Measurements from ENCODE around the gene PLA2G4C.
A peak's percentile ranks its signal among the peaks of the same experiment; 100 is the strongest.

The PLA2G4C gene

GRCh38 chr19:48051335-48052033 is 59.1 kb downstream of the PLA2G4C start:
- DNase-seq: no peak

GRCh38 chr19:48044561-48044960 is 66.1 kb downstream of the PLA2G4C start:
- no peak for DNase-seq

DNA sequence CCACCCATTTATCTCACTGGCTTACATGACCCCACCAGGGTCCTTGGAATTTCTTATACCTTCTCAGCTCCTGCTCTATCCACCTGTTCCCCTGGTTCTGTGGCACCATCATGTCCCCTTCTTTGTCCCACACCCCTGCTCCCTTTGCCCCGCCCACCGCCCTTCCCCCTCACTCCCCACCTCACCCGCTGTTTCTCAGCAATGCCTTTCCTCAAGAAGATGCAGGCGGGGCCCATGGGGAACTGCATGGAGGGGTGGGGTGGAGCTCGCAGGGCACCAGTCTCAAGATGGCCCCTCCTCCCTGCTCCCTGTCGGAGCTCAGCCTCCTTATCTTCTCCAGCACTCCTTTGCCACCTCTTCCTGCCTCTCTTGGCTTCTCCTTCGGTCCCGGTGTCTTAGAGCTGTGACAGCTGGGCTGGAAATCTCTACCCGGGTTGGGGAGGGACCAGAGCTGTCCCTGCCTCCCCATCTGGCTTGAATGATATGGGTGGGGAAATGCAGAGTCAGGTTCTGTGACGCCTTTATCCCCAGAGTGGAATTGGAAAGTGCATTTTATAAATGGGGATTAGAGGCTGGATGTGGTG is 66.8 kb downstream of the PLA2G4C start, which contains the start of gene CABP5:
Gene CABP5 (minus strand): TSS at position 405 of the 584 bp plus-strand sequence. CDS start 157 bp downstream, at position 248.
- DNase-seq: peak; percentile 14 to 23

DNA sequence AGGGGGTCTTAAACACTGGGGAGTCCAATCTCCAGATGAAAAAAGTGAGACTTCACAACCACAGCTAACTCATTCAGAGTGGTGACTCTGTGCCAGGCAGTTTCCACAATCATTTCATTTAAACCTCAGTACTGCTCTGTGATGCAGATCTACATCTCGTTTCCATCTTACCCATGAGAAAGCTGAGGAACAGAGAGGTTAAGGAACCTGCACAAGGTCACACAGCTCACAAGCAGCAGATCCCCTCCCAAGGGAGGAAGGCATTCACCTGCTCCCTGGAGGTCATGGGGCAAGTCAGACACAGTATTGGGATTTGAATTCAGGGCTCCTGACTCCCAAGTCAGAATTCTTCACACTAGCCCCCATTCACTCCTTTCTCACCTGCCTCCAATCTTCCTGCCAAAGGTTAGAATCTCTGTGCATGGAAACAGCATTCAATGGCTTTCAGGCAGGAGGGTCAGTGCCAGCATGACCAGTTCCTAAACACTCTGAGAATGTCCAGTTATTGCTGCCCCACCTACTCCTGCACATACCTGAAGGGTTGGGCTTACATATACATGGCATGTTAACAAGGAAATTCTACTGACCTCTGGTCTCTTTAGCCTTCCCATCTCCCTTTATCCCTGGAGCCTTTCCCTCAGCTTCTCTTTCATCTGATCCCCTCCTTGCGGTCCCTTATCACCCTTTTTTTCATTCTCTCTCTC is 68.6 kb downstream of the PLA2G4C start:
- DNase-seq: no peak

DNA sequence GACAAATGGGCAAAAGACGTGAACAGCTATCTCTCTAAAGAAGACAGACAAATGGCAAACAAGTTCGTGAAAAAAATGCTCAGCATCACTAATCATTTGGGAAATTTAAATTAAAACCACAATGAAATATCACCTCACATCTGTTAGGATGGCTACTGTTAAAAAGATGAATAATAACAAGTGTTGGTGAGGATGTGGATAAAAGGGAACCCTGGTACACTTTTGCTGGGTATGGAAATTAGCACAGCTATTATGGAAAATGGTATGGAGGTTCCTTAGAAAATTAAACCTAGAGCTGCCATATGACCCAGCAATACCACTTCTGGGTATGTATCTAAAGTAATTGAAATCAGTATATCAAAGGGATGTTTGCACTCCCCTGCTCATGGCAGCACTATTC is 73.9 kb downstream of the PLA2G4C start:
- DNase-seq: no peak

DNA sequence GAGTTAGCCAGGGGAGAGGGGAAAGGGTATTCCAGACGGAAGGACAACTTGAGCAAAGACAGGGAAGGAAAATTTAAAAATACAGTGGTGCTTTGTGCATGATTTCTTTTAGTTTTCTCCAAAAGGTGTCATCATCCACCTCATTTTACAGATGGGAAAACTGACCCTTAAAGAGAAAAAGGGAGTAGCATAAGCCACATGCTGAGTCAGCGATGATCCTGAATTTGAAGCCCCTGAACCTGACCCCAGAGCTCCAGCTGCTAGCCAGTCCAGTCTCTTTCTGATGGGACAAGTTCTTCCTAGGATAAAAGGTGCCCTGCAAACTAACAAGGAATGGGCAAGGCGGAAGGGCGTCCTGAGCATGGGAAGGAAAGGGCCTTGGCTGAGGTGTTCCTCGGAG is 77.0 kb downstream of the PLA2G4C start:
- DNase-seq: no peak

DNA sequence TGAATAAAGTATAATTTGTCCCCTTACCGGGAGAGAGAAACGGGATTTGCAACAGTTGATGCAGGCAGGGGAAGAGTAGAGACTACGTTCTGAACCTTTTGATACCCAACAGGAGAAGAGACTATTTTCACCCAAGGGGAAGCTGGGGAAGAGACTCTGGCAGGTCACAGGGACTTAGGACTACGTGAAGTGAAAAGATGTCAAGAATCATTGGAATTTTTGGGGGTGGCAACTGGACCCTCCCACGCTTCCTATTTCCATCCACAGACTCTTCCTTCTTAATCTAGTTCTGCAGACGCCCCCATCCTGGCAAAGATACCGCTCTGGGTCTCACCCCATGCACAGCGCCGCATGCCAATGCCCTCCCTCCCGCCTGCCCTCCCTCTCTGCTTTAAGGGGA is 80.5 kb downstream of the PLA2G4C start:
- DNase-seq: no peak

DNA sequence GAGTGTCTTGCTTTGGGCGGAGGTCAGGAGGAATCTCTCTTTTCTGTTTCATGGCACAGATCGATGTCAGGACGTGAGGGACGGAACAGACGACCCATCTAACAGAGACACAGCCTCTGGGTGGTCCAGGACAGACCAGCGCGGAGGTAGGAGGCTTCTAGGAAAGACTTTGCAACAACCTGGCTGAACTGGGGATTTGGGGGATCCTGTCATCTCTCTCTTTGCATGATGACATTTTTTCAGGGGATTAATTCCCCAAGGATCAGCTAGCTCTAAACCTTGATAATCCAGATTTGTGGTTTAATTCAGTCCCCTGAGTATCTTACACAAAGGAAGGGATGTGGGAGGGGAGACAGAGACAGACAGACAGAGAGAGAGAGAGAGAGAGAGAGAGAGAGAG is 81.2 kb downstream of the PLA2G4C start:
- DNase-seq: no peak

- DNase-seq: no peak
These were observed 85.1 kb downstream of the PLA2G4C start for GRCh38 chr19:48025480-48025879.

DNA sequence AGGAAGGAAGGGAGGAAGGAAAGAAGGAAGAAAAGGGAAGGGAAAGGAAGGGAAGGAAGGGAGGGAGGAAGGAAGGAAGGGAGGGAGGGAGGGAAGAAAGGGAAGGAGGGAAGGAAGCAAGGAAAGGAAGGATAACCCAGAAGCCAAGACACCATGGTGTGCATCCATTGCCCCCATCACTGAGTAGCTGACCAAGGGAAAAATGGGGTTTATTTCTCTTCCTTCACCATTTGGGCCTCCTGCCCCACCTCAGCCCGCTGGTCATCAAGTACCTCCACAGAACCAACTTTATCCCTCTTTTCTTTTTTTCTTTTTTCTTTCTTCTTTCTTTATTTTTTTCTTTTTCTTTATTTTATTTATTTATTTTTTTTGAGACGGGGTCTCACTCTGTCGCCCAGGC is 87.1 kb downstream of the PLA2G4C start:
- DNase-seq: no peak

GRCh38 chr19:48023011-48023410 is 87.6 kb downstream of the PLA2G4C start:
- DNase-seq: no peak

DNA sequence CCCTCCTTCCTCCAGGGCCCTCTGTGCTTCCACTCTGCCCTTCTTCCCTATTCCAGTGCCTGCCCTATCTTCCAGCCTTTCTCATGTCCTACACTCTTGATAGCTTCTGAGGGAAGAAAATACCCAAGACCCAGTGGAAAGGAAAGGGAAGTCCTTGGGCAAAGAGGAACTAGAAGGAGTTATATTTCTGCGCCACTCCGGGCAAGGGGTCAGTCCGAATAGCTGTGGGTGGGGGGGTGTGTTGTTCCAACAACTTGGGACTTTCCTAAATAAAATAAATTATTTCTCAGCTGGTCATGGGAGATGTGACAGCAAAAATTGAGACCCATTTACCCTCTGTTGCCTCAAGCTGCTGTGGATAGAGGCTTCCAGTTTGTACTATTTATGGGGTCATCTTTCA is 89.9 kb downstream of the PLA2G4C start:
- DNase-seq: no peak

DNA sequence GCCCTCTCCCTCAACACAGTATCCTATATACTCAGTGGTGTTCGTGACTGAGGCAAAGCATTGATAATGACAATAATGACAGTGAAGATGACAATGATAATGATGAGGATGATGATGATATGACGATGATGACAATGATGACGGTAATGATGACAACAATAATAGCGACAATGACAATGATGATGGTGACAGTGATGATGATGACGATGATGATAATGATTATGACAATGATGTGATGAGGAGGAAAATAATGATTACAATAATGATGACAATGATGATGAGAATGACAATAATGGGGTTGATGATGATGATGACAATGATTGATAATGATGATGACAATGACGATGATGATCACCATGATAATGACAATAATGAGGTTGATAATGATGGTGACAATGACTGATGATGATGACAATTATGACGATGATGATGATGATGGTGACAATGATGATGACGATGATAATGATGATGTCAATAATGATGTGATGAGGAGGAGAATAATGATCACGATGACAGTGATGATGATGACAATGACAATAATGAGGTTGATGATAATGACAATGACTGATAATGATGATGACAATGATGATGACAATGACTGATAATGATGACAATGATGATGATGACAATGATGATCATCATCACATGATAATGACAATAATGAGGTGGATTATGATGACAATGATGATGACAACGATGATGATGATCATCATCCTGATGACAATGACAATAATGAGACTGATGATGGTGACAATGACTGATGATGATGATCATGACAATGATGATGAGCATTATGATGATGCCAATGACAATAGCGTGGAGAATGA is 99.5 kb downstream of the PLA2G4C start:
- DNase-seq: no peak

DNA sequence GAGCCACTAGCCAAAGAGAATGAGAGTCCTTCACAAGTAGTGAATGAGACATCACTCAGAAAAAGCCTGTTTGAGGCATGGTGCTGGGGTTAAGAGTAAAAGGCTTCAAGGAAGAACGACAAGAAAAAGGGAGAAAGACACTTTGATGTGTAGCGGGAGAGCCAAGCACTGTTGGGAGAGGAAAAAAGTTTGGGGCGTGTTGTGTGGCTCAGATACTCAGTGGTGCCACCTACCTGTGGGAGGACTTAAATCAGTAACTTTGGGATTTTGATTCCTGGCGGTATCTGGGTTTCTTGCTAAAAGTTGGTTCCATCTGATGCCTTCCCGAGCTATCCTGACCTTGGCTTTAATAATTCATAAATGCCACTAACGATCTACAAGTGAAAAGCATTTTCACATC is 103.9 kb downstream of the PLA2G4C start:
- no peak for DNase-seq

DNA sequence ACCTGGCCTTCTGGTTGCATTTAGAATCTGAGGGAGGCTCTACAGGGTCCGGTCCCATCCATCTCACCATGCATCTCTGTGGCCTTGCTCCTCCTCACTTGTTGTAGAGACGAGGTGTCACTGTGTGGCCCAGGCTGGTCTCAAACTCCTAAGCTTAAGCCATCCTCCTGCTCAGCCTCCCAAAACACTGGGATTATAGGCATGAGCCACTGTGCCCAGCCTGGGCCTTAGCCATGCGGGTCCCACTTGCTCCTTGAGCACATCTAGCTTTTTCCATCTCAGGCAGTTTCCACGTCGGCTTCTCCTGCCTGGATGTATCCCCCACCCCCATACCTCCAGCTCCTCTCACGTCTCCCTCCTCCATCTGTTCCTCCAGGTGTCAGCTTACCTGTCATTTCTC is 106.4 kb downstream of the PLA2G4C start:
- DNase-seq: no peak

- no peak for DNase-seq
These were observed 109.8 kb downstream of the PLA2G4C start for GRCh38 chr19:48000846-48001245.

GRCh38 chr19:47998800-47999199 is 111.8 kb downstream of the PLA2G4C start:
- no peak for DNase-seq
